ENCODE measurements around the gene PRKAG2. TPM values are rescaled to one million over a fixed set of nuclear protein-coding genes. Genes with fewer than 3 reads are reported as not detected.

PRKAG2 gene
- total RNA-seq, 2 donors from 2014 or later = 46.1 to 54.6 TPM

DNA sequence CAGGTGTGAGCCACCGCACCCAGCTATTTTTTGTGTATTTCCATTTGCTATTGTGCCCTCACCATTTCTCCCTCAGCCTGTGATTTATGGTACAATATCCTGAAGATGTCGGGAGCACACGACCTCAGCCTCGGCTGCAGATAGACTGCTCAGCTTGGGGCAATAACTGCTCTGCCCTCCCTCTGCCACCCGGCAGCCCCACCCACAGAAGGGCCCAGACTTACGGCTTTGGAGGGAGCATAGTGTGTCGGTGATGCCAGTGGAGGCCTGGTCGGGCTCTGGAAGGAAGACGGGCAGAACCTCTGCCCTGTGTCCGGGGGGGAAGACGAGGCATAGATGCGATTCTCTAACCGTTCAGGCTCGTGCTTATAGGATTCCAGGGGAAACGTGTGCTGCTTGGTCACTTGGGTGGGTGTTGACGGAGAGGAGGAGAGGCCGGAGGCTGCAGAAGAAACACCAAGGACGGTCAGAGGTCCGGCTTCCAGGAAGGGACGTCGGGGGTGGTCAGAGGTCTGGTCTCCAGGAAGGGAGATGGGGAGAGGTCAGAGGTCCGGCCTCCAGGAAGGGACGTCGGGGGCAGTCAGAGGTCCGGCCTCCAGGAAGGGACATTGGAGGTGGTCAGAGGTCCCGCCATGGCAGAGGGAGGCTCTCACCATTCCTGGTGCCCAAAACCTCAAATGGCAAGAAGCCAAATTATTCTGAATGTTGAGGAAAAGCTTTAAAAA, 201.6 kb downstream of the PRKAG2 start:
- no peak for ATAC-seq

DNA sequence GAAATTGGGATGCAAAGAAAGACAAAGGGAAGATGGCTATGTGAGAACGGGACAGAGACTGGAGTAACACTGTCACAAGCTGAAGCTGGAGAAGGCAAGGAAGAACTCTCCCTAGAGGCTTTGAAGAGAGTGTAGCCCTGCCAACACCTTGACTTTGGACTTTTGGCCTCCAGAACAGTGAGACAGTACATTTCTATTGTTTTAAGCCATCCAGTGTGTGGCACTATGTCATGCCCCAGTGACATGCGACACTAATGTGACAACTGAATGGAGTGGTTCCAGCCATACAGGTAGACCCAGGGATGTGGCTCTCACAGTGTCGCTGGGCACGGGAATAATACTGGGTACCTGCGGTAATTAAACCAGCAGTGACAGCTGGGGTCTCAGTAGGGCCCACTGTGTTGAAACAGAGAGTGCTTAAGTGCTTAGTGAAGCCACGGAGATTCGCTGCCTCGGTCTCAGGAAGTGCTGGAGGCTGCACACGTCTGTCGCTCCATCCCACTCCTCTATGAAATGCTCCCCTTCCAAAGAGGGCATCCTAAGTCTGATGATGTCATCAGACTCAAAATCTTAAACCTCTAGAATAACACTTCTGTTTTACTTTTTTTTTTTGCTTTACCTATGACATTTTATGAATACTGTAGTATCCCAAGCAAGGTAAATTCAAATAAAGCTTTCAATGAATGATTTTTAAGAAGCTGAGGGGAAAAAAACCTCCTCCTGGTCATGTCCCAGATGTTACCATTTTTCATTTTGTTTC, 202.6 kb downstream of the PRKAG2 start:
- ATAC-seq = peak; percentile 52
- intact Hi-C loops (cut with DNase I, micrococcal nuclease) = no loop called here
- DNase-seq = no peak

More for the DNA sequence above, 201.6 kb downstream of the PRKAG2 start:
- intact Hi-C loops (cut with DNase I, micrococcal nuclease) = no loop called here
- no peak for DNase-seq

DNA sequence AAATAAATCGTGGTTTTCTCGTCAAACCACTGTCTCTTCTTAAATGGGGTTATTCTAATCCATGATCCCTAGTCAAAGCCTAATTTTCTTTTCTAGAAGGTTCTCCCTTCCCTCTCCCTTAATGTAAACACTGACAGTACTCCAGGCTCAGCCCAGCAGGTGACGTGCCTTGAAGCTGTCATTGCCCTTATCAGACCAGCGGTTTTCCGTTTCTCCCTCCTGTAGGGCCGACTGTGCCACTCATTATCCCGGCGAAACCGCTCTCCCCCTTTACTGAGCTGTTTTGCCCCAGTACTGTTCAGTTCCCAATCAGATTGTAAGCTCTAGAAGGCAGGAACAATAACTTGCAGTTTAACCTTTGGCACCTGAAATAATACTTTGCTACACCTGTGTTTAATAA, 203.7 kb downstream of the PRKAG2 start:
- intact Hi-C loops (cut with DNase I, micrococcal nuclease) = no loop called here
- ATAC-seq = no peak
- no peak for DNase-seq

DNA sequence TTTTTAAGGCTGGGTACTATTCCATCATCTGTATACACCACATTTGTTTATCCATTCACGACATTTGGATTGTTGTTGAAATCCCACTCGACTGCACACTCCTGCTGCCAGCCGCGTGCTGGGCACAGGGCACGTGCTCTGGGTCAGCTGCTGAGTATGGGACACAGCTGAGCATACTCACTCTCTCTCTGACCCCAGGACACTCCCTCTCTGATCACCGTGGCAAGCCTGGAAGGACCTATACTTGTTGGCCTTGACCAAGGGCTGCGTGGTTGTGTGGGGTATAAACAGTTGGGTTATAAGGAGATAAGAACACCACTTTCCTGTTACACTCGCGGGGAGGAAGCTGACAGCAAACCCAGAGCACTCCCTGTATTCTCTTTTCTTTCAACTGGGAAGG, 204.2 kb downstream of the PRKAG2 start:
- DNase-seq (no peak), ATAC-seq (no peak)
- intact Hi-C loops (cut with DNase I, micrococcal nuclease) = no loop called here

DNA sequence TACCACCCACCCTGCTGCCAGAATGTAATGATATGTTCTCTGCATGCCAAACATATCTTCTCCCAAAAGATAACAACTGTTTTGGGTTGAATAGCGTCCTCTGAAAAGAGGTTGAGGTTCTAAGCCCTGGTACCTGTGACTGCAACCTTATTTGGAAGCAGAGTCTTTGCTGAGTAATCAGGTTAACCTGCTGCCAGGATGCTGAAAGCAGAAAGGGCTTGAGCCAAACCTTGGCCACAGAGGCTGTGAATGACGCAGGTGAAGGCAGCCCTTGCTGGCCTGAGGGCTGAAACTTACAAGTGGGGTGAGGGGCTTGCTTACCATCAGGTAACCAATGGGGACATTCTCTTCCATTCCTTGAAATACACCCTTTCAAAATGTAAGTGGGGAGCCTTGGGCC, 205.4 kb downstream of the PRKAG2 start:
- intact Hi-C loops (cut with DNase I, micrococcal nuclease) = no loop called here
- DNase-seq (no peak), ATAC-seq (no peak)

DNA sequence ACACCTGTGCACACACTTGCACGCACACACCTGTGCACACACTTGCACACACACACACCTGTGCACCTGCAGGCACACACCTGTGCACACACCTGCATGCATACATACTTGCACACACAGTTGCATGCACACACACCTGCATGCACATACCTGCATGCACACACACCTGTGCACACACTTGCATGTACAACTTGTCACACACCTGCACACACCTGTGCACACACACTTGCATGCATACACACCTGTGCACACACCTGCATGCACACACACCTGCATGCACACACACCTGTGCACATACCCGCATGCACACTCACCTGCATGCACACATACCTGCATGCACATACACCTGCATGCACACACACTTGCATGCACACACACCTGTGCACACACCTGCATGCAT, 207.2 kb downstream of the PRKAG2 start:
- intact Hi-C loops (cut with DNase I, micrococcal nuclease) = no loop called here

DNA sequence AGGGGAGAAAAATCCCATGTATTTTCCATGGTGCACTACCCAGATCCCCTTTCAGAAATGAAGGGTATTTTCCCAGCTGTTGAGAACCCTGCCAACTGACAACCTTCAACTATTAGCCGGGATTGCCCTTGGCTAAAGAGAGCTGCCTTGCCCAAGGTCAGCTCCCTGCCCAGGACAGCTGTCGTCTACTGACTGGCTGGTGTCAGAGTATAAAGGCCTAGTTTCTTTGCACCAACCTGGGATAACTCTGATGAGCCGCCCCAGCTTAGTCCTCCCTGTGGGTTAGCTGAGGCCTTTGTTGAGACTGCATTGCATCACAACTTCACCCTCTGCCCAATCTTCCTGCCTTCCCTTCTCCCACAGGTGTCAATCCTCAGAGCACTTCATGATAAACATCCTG, 210.0 kb downstream of the PRKAG2 start:
- intact Hi-C loops (cut with DNase I, micrococcal nuclease) = no loop called here
- no peak for DNase-seq
- ATAC-seq = no peak

More for the DNA sequence above, 207.2 kb downstream of the PRKAG2 start:
- DNase-seq (no peak), ATAC-seq (no peak)

DNA sequence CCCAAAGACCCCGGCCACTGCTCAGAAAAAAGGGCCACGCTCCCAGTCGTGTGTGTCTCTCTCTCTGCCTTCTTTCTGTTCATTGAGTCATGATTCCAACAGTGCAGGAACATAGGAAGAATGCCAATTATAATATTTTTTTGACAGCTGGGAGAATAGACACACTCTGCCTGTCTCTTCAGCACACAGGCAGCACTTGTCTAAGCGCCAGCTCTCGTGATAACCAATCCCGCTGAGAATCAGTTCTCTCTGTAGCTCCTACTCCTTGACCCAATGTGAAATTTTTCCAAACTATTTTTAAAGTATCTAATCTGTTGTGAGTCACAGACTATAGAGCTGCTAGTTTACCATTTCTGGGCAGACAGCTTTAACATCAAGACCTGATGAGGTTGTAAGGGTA, 211.5 kb downstream of the PRKAG2 start:
- peak in 1 of 2 donors; percentile 47 for DNase-seq
- intact Hi-C loops (cut with DNase I, micrococcal nuclease) = no loop called here

DNA sequence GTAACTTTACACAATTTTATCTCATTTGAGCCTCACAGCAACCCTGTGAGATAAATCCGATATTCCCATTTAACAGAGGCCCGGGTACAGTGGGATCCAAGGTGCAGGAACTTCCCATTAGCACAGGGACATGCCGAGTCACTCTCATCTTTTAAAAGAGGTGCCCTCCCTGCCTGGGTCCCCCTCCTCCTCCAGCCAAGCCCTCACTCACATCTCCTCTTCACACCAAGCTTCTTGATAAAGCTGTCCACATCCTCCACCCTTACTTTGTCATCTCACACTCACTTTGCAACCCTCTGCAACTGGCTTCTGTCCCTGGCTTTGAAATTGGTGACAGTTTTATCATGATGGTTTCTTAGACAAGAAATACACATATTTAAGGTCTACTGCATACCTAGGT, 212.6 kb downstream of the PRKAG2 start:
- DNase-seq (no peak), ATAC-seq (no peak)
- intact Hi-C loops (cut with DNase I, micrococcal nuclease) = no loop called here

More for the DNA sequence above, 211.5 kb downstream of the PRKAG2 start:
- no peak for ATAC-seq

DNA sequence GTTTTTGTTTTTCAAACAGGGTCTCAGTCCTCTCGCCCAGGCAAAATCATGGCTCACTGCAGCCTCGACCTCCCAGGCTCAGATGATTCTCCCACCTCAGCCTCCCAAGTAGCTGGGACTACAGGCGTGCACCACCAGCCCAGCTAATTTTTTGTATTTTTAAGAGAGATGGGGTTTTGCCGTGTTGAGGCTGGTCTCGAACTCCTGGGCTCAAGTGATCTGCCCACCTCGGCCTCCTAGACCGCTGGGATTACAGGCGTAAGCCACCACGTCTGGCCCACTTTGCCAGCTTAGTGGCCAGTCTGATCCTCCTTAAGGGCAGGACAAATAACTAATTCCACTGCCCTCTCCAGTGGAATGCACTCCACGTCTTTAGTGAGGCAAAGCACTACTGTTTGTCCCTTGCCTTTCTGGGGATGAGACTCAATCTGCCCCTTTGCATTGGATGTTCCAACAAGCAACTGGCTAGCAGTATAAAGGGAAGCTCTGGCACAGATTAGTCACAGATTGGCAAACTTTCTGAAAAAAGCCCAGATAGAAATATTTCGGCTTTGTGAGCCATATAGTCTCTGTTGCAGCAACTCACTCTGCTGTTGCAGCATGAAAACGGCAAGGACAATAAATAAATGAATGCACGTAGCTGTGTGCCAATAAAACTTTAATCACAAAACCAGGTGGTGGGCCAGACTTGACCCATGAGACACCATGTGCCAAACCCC, 213.4 kb downstream of the PRKAG2 start:
- no peak for DNase-seq
- intact Hi-C loops (cut with DNase I, micrococcal nuclease) = no loop called here
- no peak for ATAC-seq

DNA sequence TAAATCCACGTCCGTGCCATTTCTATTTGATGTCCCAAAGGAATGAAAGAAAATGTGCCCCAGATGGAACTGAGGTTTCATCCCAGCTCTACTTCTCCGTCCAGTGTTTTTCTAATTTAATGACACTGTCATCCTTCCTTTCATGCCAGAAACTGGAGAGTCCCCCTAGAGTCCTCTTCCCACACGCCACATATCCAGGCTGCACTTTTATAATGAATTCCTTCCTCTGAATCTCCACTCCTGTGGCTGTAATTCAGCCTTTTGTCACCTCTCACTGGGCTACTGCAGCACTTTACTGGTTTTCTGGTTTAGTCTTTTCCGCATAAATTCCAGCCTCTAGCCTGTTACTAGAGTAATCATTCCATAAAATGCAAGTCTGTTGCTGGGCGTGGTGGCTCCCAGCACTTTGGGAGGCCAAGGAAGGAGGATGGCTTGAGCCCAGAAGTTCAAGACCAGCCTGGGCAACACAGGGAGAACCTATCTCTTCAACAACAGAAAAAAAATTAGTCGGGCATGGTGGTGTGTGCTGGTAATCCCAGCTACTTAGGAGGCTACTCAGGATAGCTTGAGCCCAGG, 214.6 kb downstream of the PRKAG2 start:
- DNase-seq (no peak), ATAC-seq (no peak)
- intact Hi-C loops (cut with DNase I, micrococcal nuclease) = no loop called here

DNA sequence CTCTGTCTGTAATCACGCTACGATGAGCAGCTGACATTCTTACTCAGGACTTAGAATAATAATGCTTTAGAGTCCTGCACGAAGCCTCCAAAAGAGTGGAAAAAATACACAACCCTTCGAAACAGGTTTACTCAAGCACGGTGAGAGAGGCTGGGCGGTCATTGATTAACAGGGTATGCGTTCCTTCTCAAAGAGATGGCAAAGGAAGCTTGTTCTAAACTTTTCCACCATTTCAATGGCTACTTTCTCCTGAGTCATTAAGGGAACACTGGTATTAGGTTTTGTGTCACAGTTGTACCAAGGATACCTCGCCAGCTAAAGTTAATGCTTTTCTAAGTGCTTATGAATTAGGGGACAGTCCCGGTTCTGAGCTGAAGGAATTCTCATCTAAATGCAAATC, 215.3 kb downstream of the PRKAG2 start:
- ATAC-seq (no peak), DNase-seq (no peak)
- intact Hi-C loops (cut with DNase I, micrococcal nuclease) = no loop called here

DNA sequence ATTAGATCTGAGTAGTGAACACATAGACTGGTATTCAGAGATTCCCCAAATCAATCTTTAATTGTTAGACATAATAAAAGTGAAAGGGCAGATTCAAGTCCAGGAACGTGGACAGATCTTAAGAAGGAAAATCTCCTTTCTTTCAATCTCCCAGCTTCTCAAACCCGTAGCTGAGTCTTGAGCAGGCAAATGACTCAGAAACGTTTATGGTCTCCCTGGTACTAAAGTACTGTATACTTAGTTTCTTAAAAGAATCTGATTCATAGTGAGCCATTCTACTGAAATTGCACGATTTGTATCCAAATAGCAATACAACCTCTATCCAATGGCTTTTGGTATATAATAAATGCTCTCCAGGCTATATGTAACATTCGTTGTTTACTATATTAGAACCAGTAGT, 216.8 kb downstream of the PRKAG2 start:
- ATAC-seq = no peak
- intact Hi-C loops (cut with DNase I, micrococcal nuclease) = no loop called here
- no peak for DNase-seq

DNA sequence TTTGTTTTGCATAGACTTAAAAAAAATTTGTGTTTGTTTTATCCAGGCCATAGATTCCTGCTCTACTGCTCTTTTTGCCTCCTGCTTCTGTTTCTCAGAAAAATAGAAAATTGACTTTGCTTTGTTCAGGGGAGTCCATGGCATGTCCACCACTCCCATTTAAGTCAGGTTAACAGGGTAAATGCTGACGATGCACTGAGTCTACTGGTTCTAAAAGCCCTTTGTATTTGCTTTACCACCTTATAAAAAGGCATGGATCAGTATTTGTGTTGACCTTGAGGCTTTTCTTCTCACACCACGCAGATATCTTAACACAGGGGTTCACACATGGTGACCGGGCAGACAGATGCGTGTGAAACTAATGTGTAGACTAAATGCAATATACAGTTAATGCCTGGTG, 217.7 kb downstream of the PRKAG2 start:
- no peak for DNase-seq
- intact Hi-C loops (cut with DNase I, micrococcal nuclease) = no loop called here
- ATAC-seq = no peak

DNA sequence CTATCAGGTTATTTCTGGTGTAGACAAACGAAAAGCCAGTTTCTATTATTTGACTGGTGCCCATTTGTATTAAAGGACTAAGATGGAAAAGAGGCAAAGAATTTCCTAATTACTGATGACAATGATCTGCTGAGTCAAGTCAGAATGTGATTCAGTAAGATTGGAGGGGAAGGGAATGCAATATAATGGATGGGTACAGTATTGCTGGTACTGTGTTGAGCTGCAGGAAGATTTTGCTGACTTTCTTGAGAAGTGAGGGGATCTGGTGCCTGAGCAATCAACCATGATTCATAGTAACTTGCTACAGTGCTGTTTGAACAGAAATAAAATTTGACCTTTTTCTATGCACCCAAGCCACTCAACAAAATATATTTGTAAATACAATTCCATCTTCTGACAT, 218.1 kb downstream of the PRKAG2 start:
- DNase-seq (no peak), ATAC-seq (no peak)
- intact Hi-C loops (cut with DNase I, micrococcal nuclease) = no loop called here

DNA sequence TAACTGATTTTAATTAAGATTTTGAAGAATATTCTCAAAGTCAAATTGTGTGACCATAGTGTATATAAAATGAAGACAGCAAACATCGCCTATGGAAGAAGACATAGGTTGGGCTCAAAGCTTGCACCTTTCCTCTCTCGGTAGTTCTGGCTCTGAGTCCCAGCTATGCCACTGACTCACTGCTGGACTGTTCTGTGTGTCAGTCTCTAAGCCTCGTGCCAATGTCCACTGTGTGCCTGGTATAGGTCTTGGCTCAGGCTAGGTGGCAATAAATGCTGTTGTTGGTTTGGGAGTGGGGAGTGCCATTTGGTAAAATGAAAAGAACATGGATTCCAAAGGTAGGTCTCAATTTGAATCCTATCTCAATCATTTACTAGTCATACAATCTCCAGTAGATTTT, 219.7 kb downstream of the PRKAG2 start:
- intact Hi-C loops (cut with DNase I, micrococcal nuclease) = no loop called here
- DNase-seq (no peak), ATAC-seq (no peak)

DNA sequence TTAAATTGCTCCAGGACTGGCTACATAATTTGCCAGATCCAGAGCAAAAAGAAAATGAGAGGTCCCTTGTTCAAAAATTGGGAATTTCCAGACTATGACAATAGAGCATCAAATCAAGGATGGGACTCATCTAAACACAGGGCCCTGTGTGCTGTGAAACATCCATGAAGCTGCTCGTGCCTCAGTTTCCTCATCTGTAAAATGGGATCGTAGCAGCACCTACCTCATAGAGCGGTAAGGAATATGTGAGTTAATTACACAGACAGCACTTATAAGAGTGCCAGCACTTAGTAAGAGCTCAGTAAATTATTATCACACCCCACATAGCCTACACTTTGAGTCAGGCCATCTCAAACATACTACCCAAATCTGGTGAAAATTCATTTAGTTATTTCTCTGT, 221.4 kb downstream of the PRKAG2 start:
- intact Hi-C loops (cut with DNase I, micrococcal nuclease) = no loop called here
- ATAC-seq (no peak), DNase-seq (no peak)

DNA sequence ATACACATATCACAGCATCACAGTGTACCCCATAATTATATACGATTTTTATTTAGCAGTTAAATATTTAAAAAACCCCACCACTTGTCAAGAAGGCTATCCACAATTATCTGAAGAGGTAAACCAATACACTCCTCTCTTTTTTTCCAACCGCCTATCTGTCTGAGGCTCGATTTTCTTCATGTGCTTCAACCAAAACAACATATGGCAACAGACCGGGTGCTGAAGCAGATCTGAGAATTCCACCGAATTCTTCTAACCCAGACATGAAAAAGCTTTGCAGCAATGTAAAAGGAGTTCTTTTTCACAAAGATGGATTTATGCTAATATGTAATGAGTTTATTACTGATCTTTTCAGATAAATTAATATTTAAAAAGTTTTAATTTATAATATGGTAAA, 224.8 kb downstream of the PRKAG2 start:
- DNase-seq (no peak), ATAC-seq (no peak)
- intact Hi-C loops (cut with DNase I, micrococcal nuclease) = no loop called here

DNA sequence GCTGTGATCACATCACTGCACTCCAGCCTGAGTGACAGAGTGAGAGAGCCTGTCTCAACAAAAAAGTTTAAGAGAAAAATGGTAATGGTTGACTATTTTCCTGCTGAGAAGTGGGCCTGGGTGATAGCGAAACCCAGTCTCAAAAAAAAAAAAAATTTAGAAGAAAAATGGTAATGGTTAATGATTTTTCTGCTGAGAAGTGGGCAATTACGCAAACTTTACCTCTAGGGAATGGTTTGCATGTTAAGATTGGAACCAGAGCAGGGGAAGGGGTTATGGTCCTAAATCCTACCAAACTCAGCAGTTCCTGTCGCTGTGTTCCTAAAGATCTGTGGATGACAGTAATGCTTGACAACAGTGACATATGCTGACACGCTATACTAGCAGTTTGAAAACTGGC, 226.8 kb downstream of the PRKAG2 start:
- DNase-seq = no peak
- no peak for ATAC-seq
- intact Hi-C loops (cut with DNase I, micrococcal nuclease) = no loop called here

DNA sequence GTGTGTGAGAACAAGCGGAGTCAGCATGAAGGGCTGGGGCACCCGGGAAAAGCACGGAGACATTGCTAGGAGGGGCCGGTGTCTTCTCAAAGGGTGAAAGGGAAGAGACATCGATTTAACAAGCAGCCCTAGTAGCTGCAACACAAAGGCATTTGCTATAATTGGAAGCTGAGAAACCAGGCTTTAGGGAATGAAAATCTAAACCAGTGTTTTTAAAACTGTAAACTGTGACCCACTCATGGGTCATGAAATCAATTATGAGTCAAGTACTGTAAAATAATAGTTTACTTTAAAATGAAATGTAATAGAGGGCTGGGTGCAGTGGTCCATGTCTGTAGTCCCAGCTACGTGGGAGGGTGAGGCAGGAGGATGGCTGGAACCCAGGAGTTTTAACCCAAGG, 228.5 kb downstream of the PRKAG2 start:
- ATAC-seq = no peak
- intact Hi-C loops (cut with DNase I, micrococcal nuclease) = no loop called here

More for the DNA sequence above, 228.5 kb downstream of the PRKAG2 start:
- no peak for DNase-seq
